ENCODE measurements around the gene FER.
"Not testable (repeated sequence)": the region's sequence is repeated elsewhere in the genome, so short reads cannot be mapped to it uniquely, and the experiment has no call there.

The FER gene

DNA sequence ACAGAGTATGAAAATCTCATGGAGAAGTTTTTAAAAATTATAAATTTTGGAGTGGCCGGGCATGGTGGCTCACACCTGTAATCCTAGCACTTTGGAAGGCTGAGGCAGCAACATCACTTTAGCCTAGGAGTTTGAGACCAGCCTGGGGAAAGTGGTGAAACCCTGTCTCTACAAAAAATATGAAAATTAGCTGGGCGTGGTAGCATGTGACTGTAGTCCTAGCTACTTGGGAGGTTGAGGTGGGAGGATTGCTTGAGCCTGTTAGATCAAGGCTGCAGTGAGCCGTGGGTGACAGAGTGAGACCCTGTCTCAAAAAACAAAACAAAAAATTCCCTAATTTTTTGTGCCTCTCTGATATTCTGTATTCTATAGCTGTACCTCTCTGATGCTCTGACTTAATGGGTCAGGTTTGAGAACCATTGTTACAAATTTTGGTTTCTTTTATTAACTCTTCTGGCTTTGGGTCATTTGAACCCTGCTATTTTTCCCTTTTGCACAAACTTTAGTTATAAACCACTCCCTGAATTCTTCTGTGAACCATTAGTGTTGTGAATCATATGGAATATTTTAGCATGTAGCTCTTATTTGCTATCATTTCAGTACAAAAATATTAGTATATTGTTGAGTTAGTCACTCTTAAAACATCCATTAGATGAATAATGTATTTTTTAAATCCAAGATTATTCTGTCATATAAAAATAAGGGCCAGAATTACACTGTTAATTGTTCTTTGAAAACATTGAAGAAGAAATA is 51.0 kb downstream of the FER start:
- no peak for DNase-seq (ENCODE audit: low read depth in 2 of 2)

DNA sequence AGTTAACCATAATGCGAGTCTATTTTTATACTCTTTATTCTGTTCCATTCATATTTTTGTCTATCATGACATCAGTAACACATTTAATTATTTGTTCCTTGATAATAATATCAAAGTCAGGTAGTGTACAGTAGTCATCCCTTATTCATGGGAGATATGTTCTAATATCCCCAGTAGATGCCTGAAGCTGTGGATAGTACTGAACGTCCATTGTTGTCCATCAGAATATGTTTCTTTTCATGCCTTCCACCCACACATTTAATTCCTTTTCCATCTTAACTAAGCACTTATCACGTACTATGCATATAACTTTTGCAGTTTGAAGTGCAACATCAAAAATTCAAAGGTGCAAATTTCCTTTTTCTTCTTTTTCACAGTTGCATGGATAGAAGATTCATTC is 53.6 kb downstream of the FER start:
- DNase-seq (ENCODE audit: low read depth in 2 of 2), result no peak

DNA sequence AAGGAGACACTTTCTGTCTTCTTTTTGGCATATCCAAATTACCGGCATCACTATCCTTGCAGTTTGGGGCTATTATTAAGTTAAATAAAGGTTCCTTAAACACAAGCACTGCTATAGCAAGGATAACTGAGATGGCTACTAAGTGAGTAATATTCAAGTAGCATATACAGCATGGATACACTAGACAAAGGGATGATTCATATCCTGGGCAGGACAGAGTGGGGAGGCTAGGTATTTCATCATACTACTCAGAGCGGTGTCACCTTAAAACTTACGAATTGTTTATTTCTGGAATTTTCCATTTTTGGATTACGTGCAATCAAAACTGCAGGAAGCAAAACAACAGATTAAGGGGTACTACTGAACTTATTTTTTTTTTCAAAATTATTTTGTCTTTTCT is 54.1 kb downstream of the FER start:
- DNase-seq (ENCODE audit: low read depth in 2 of 2), result peak; percentile 78 to 82

DNA sequence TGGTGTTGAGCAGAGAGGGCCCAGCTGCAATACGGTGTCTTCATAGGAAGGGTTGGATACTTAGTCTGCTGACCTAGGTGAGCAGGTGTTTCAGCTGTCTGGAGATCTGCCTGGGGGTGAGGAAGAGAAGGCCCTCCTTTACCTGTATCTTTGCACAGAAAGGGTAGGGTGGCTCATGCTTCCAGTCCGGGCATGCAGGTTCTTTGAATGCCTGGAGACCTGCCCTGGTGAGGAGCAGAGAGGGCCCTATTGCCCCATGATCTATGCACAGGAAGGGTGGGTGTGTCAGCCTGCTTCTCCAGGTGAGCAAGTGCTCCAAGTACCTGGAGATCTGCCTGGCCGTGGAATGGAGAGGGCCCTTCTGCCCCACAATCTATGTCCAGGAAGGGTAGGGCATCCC is 63.0 kb downstream of the FER start:
- DNase-seq (ENCODE audit: low read depth in 2 of 2), result no peak

DNA sequence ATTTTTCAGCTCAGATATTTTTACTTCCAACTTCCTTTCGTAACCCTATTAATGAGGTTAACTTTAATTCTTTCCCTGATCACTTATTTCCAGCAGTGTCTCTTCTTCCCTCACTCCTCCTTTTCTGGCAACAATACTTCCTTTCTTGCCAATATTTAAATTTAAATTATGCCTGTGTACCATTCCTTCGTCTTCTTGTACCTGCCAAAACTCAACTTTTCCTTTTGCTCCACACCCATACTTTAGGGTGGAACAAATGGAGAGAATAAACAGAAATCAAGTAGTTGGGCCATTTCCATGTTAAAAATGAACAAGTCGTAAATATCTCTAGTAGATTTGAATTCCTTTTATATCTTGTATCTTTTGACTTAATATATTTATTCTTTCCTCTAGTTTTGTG is 66.0 kb downstream of the FER start:
- DNase-seq (ENCODE audit: low read depth in 2 of 2), result no peak

DNA sequence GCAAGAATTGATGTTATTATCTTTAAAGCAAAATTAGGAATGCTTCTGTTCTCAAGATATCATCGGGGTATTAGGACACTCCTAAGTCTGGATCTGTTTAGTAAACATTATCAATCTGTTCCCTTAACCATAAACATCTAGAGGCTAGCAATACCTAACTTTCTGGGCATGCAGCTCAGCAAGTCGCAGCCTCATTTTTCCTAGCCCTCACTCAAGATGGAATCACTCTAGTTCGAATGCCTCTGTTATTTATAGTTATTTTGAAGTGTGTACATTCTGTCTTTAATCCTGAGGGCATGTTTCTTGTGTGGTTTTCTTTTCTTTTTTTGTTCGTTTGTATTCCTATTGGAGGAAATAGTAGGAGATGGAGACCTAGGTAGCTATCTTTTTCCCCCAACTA is 66.9 kb downstream of the FER start:
- no peak for DNase-seq (ENCODE audit: low read depth in 2 of 2)

DNA sequence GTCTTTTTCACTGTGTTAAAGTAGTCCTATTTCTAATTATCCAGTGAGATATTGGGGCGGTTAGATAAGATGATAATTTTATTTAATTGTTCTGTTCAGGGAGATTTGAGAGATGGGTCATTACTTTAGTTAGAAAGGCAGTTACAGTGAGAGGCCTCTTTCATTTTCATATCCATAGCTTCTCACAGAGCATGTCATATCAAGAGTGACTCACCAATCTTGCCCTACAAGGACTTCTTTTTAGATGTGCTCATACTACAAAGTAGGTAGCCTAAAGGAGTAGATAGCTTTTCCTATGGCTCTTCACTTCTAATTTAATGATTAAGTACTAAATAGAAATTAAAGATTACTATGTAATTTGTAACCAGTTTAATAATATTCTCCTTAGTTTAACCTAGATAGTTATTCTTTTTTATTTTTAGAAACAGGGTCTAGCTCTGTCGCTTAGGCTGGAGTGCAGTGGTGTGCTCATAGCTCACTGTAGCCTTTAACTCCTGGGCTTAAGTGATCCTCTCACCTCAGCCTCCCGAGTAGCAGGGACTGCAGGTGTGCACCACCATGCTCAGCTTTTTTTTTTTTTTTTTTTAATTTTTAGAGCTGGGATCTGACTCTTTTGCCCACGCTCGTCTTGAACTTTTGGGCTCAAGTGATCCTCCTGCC is 71.0 kb downstream of the FER start:
- DNase-seq (ENCODE audit: low read depth in 2 of 2), result no peak

DNA sequence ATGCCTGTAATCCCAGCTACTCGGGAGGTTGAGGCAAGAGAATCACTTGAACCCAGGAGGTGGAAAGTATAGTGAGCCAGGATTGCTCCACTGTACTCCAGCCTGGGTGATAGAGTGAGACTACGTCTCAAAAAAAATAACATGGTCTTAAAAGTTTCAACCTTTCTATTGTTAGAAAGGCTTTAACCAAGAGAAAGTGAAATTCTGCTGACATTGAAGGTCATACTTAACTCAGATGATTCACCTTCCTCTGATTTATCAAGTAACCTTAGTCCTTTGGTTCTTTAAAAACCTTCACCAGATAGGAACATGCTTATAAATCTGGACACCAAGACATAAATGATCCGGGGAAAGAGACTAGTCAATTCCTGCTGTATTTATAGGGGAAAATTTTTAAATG is 73.3 kb downstream of the FER start:
- DNase-seq (ENCODE audit: low read depth in 2 of 2), result no peak

DNA sequence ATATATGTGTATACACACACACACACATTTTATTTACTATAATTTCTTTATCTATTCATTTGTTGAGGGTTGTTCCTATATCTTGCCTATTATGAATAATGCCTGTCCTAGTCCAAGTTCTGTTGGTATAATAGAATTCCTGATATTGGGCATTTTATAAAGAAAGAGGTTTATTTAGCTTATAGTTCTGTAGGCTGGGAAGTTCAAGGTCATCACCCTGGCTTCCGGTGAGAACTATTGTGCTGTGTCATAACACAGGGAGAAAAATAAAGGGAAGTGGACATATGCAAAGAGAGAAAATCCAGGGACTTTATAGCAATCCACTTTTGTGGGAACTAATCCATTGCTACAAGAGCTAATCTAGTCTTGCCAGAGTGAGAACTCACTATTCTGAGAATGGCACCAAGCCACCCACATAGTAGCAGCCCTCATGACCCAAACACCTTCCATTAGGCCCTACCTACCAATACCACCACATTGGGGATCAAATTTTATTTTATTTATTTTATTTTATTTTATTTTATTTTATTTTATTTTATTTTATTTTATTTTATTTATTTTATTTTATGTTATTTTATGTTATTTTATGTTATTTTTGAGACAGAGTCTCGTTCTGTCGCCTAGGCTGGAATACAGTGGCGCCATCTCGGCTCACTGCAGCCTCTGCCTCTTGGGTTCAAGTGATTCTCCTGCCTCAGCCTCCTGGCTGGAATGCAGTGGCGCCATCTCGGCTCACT is 74.7 kb downstream of the FER start:
- DNase-seq (ENCODE audit: low read depth in 2 of 2), result no peak

DNA sequence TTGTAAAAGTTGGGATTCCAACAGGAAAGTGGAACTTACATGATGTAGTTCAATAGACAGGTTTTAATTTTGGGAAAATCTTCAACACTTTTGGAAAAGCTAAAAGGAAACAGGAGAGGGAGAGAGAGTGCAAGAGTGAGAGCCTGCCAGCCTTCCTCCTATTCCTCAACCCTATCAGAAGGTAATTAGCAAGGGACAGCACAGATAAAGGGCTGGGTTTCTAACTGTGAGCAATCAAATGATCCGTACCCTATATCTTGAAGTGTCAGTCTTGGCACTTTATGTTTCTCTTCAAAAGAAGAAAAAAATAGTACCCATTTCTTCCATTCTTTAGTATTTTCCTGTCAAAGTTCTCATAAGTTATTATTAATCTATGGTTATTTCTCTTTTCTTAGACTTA is 79.4 kb downstream of the FER start:
- no peak for DNase-seq (ENCODE audit: low read depth in 2 of 2)

DNA sequence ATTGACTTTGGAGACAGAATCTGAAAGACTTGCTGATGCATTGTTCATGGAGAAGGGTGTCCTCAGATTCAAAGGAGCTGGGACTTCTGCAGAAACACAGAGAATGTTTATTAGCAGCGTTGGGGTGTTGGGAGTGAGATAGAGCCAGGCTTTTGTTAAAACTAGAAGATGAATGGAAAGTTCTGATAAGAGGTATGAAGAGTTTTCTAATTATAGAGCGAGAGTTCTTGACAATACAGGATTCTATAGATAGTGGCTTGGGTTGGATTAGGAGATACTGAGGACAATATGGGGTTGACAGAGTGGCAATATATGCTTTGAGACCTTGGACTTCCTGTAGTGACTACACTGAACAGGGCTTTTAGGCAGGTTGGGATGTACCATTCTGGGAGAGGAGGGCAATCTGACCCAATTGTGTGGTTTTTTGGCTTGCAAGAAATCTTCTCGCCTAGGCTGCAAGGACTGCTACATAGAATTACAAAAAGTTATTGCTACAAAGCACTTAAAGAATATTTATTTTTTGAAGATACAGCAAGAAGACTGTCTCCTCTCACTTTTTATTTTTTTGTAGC is 83.1 kb downstream of the FER start:
- DNase-seq (ENCODE audit: low read depth in 2 of 2), result no peak

DNA sequence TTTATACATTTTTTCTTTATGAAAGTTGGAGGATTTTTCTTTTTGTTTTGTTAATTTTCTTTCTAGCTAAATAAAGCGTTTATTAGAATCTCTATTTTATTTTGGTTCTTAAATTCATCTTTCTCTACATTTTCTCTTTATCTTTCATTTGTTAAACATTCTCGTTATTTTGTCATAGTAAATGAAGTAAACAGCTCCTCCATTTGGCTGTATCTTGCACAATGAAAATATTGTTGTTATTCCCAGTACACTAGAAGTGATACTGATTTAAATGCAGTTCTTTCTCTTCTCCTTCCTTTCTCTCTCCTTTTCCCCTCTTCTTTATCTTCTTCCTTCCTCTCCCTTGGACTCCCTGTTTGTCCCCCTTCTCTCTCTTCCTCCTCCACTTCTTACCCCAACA is 88.8 kb downstream of the FER start:
- no peak for DNase-seq (ENCODE audit: low read depth in 2 of 2)

DNA sequence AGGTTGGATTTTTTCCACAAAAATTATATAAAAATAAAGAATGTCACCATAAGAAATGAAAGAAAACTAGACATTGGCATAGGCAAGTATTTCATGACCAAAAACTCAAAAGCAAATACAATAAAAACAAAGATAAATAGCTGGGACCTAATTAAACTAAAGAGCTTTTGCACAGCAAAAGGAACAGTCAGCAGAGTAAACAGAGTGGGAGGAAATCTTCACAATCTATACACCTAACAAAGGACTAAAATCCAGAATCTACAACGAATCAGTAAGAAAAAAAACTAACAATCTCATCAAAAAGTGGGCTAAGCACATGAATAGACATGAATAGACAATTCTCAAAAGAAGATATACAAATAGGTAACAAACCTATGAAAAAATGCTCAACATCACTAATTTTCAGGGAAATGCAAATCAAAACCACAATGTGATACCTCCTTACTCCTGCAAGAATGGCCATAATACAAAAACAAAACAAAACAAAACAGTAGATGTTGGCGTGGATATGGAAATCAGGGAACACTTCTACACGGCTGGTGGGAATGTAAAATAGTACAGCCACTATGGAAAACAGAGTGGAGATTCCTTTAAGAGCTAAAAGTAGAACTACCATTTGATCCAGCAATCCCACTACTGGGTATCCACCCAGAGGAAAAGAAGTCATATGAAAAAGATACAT is 94.7 kb downstream of the FER start:
- DNase-seq (ENCODE audit: low read depth in 2 of 2), result not testable (repeated sequence)

DNA sequence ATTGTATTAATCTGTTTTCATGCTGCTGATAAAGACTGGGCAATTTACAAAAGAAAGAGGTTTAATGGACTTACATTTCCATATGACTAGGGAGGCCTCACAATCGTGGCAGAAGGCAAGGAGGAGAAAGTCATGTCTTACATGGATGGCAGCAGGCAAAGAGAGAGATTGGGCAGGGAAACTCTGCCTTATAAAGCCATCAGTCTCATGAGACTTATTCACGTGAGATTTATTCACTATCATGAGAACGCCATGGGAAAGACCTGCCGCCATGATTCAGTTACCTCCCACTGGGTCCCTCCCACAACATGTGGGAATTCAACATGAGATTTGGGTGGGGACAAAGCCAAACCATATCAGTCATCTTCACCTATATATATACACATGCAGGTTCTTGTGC is 103.4 kb downstream of the FER start:
- not testable (repeated sequence) for DNase-seq (ENCODE audit: low read depth in 2 of 2)

DNA sequence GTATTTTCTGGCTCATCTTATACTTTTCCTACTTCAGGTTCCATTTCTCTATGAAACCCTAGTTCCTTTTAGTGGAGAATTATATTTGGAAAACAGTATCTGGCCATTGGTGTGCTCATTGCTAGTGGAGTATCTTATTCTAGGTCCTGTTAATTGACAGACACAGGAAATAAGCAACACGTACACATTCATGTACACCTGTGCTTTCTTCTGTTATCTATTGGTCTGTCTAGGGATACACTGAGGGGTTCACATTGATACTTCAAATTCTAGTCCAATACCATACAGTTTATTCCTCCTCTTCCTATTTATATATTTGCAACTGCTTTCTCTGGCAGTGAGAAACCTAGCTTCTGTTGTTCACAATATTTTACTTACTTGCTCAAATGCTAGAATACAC is 110.2 kb downstream of the FER start:
- no peak for DNase-seq (ENCODE audit: low read depth in 2 of 2)

DNA sequence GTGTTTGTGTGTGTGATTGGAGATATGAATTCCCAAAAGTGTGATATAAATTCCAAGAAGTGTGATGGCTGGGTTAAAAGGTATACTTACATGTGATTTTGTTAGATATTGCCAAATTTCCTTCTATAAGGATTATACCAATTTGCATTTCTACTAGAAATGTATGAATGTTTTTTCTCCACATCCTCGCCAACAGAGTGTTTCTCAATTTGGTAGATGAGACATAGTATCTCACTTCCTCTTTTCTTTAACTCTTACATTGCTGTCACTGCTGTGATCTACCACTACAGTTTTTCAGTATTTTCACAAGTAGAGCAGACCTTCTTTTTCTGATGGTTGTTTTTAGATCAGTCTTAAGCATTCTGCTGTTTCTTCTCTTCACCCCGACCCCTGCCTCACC is 111.3 kb downstream of the FER start:
- no peak for DNase-seq (ENCODE audit: low read depth in 2 of 2)

DNA sequence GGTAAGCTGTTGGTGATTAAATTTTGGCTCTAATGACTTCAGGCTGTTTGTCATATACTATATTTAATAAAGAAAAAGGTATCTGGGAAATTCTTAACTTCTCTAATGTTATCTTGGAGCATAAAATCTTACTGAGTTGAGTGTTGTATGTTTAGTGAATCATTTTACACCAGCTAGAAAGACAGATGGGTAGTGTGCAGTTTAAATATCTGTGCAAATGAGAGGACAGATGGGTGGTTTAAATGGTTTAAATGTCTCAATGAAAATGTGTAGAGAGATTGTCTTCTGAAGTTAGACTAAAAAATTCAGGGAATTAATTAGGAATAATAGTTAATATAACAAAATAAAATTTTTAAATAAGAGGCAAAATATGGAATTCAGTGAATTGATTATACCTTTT is 114.5 kb downstream of the FER start:
- DNase-seq (ENCODE audit: low read depth in 2 of 2), result no peak

DNA sequence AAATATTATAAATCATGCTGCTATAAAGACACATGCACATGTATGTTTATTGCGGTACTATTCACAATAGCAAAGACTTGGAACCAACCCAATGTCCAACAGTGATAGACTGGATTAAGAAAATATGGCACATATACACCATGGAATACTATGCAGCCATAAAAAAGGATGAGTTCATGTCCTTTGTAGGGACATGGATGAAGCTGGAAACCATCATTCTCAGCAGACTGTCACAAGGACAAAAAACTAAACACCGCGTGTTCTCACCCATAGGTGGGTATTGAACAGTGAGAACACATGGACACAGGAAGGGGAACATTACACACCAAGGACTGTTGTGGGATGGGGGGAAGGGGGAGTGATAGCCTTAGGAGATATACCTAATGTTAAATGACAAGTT is 118.4 kb downstream of the FER start:
- DNase-seq (ENCODE audit: low read depth in 2 of 2), result not testable (repeated sequence)

DNA sequence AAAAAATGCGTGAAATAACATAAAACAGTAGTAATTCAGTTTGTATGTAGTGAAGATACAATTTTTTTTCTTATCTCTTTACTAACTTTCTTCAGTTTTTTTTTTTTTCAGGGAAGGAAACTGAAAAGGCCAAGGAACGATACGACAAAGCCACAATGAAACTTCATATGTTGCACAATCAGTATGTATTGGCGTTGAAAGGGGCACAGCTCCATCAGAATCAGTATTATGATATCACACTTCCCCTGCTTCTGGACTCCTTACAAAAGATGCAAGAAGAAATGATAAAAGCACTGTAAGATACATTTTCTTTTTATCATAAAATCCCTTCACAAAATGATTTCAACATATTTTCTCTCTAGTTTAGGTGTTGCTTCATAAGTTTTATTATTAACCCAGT is 120.0 kb downstream of the FER start:
- DNase-seq (ENCODE audit: low read depth in 2 of 2), result no peak

DNA sequence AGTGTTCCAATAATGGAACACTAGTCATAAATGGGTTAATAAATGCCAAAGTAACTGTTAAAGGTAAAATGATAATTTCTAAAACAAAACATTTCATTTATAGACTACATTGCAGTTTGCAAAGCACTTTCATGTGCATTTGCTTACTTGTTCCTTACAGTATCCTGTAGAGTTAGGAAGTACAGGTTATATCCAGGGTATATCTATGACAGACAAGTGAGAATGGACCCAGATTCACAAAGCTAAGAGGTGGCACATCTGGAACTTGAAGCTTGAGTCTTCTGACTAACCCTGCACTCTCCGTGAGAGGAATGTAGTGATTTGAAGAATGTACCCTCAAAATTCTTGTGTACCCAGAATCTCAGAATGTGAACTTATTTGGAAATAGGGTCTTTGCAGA is 121.4 kb downstream of the FER start:
- DNase-seq (ENCODE audit: low read depth in 2 of 2), result no peak

DNA sequence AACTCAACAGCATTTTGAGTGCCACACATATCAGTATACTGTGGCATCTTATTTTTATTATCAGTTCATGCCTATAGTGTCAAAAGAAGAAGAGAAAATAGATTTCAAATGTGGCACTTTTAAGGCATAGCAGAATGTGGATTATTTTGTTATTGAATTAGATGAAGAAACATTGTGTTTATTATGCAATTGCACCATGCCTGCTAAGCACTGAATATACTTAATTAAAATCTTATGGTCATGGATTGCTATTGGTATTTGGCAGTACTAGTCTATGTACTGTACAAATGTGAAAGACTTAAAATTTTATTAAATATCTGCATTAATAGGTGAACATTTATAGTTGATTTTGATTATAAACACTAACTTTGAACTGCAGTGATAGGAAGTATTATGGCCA is 128.8 kb downstream of the FER start:
- no peak for DNase-seq (ENCODE audit: low read depth in 2 of 2)

DNA sequence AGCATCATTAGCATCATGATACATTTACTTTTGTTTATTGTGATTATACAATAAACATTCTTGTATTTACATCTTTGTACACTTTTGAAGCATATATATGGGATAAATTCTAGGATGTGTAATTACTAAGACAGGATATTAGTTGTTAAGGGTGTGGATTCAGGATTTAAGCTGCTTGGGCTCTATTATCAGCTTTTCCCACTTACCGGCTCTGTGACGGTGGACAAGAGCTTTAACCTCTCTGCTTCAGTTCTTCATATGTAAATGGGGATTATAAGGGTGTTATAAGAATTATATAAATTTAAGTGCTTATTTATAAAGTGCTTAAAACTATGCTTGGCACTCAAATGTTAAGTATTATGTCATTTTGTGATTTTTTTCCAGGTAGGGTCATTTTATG is 131.1 kb downstream of the FER start:
- DNase-seq (ENCODE audit: low read depth in 2 of 2), result no peak

All from fibroblast of skin of left biceps (primary cell).